Endothelial cell (in vitro differentiated cells): ENCODE results near the gene GJA4. TPM values are rescaled to one million over a fixed set of nuclear protein-coding genes. Genes with fewer than 3 reads are reported as not detected.
"Not testable (repeated sequence)": the region's sequence is repeated elsewhere in the genome, so short reads cannot be mapped to it uniquely, and the experiment has no call there.

Experiments used
- DNase-seq: peaks from one replicate; pipeline ENCODE4 v3.0.0; 2021; ENCODE audit warnings: low spot score
- H3K27ac Mint-ChIP-seq: one replicate; pipeline ENCODE4 v1.8.0; 2021; ENCODE audit warnings: mixed read lengths, inconsistent platforms; ENCODE audit not compliant: unreplicated experiment
- H3K27me3 Mint-ChIP-seq: one replicate; pipeline ENCODE4 v1.8.0; 2021; ENCODE audit warnings: mild to moderate bottlenecking, moderate library complexity, mixed read lengths, inconsistent platforms; ENCODE audit not compliant: unreplicated experiment
- H3K36me3 Mint-ChIP-seq: one replicate; pipeline ENCODE4 v1.8.0; 2021; ENCODE audit warnings: mild to moderate bottlenecking, low read depth, mixed read lengths, inconsistent platforms; ENCODE audit not compliant: unreplicated experiment
- H3K4me1 Mint-ChIP-seq: one replicate; pipeline ENCODE4 v1.8.0; 2021; ENCODE audit warnings: mild to moderate bottlenecking, mixed read lengths, inconsistent platforms; ENCODE audit not compliant: unreplicated experiment
- H3K4me3 Mint-ChIP-seq: one replicate; pipeline ENCODE4 v1.8.0; 2021; ENCODE audit warnings: mild to moderate bottlenecking, mixed read lengths, inconsistent platforms; ENCODE audit not compliant: unreplicated experiment
- H3K9me3 Mint-ChIP-seq: one replicate; pipeline ENCODE4 v1.8.0; 2021; ENCODE audit warnings: mixed read lengths, inconsistent platforms; ENCODE audit not compliant: unreplicated experiment
- CTCF ChIP-seq: fragments of 200-600 bp; sonication (generic); IDR thresholded peaks from one replicate; pipeline ENCODE4 v1.5.0; 2021; ENCODE audit warnings: antibody characterized with exemption; ENCODE audit not compliant: unreplicated experiment
- total RNA-seq: library from RNA; stranded (reverse); fragmentation: NEBNext Ultra II Directional; extraction: Animal tissue kit (Norgen Biotek cat#: 25700); gene quantifications from one replicate; pipeline ENCODE4 v1.2.1, GENCODE V29; 2021; ENCODE audit not compliant: unreplicated experiment

Gene GJA4
- total RNA-seq, 1 donor from 2014 or later: 347 TPM

DNA sequence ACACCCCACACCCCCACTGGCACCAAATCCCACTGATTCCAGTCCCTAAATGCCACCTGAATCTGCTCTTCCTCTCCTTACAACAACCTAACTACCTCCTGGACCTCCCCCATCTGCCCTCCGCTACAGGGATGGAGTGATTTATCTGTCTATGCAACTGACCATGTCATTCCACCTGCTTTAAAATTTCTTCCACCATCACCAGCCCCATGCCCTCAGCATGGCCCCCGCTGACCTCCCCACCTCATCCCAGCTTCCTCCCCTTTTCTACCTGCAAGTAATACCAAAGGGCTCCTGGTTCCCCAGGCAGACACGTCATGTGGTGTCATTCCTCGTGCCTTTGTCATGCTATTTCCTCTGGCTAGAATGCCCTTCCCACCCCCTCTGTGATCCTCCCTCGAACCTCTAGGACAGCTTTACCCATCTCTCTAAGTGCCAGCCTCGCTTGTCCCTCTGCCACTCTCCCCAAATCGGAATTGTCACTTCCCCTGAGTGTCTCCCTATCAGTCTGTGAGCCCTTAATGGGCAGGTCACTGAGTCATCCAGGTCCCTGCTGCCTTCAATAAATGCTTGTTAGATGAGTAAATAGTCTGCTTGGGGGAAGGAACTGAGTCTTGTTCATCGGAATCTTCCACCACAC is 29.5 kb upstream of the GJA4 start:
- no peak for TF ChIP-seq CTCF
- Mint-ChIP-seq H3K9me3 (no peaks in the 10 kb centered on the region), H3K27me3 (peaks cover 2% of the 10 kb centered on the region), H3K27ac (no peak overlapping the region), H3K4me3 (no peak overlapping the region), H3K36me3 (no peaks in the 10 kb centered on the region), H3K4me1 (no peaks in the 10 kb centered on the region)
- no peak for DNase-seq

- H3K4me1 Mint-ChIP-seq: no peaks in the 10 kb centered on the region
- no peaks in the 10 kb centered on the region for H3K36me3 Mint-ChIP-seq
- TF ChIP-seq CTCF: no peak
- H3K27me3 Mint-ChIP-seq: peaks cover 2% of the 10 kb centered on the region
- H3K27ac Mint-ChIP-seq: no peak overlapping the region
- H3K9me3 Mint-ChIP-seq: no peaks in the 10 kb centered on the region
- DNase-seq: no peak
- no peak overlapping the region for H3K4me3 Mint-ChIP-seq
Observed at GRCh38 chr1:34768856-34769255, 23.9 kb upstream of the GJA4 start.

DNA sequence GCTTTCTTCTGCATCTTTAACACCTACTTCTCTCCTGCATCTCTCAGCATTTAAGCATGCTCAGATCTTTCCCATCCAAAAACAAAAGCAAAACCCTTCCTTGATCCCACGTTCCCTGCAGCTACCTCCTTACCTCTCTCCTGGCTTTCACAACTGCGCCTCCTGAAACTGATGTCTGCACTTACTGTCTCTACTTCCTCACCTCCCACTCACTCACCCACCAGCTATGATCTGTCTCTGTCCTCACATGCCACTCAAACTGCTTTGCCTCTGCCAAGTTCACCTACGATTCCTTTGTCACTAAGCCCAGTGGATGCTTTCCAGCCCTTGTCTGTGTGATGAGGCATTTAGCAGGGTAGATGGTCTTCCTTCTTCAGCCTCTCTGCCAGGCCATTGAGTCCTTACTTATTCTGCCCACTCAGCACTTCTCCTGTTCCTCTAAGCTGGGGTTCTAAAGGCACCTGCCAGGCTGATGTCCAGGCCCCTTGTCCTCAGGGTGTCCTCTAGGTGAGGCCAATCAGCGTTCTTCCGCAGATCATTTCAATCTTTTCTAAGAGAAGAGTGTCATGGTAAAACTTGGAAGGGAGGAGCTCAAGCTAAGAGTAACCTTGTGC is 21.8 kb upstream of the GJA4 start:
- no peak overlapping the region for H3K27ac Mint-ChIP-seq
- H3K4me1 Mint-ChIP-seq: no peaks in the 10 kb centered on the region
- no peak for DNase-seq
- TF ChIP-seq CTCF: no peak
- no peak overlapping the region for H3K4me3 Mint-ChIP-seq
- H3K36me3 Mint-ChIP-seq: no peaks in the 10 kb centered on the region
- H3K27me3 Mint-ChIP-seq: peaks cover 2% of the 10 kb centered on the region
- no peaks in the 10 kb centered on the region for H3K9me3 Mint-ChIP-seq

GRCh38 chr1:34771573-34772371 is 21.0 kb upstream of the GJA4 start:
- no peaks in the 10 kb centered on the region for H3K9me3 Mint-ChIP-seq
- no peak overlapping the region for H3K27ac Mint-ChIP-seq
- no peak for DNase-seq
- H3K4me3 Mint-ChIP-seq: no peak overlapping the region
- H3K4me1 Mint-ChIP-seq: no peaks in the 10 kb centered on the region
- no peaks in the 10 kb centered on the region for H3K36me3 Mint-ChIP-seq
- TF ChIP-seq CTCF: no peak
- H3K27me3 Mint-ChIP-seq: peaks cover 2% of the 10 kb centered on the region

- not testable (repeated sequence) for H3K36me3 Mint-ChIP-seq, H3K27me3 Mint-ChIP-seq, H3K4me3 Mint-ChIP-seq, H3K9me3 Mint-ChIP-seq, H3K4me1 Mint-ChIP-seq, DNase-seq, H3K27ac Mint-ChIP-seq
Observed at GRCh38 chr1:34773114-34773513, 19.7 kb upstream of the GJA4 start.
